IMR-90 (cell line): Measurements from ENCODE around the gene NFYC. TPM values are rescaled to one million over a fixed set of nuclear protein-coding genes. Genes with fewer than 3 reads are reported as not detected.

Experiments
- ATAC-seq: fragments of 200-7000 bp; cut with Tn5 transposase; 2 replicates; pipeline ENCODE4 v1.9.1; 2020; ENCODE audit warnings: low read depth, mild to moderate bottlenecking, moderate library complexity
- BruUV-seq: library from RNA; stranded (reverse); fragments of 400-500 nt; replicated peaks from 2 replicates; lab custom pipeline; 2021; lab: Mats Ljungman, UMichigan
- CTCF ChIA-PET: fragments of 300-600 bp; formaldehyde crosslinking; extraction: SDS; loops from one replicate; lab custom pipeline; 2021; ENCODE audit warnings: antibody characterized with exemption; lab: Yijun Ruan, JAX
- POLR2A ChIA-PET: fragments of 300-600 bp; sonication (Branson Sonifier 250); formaldehyde crosslinking; loops from one replicate; lab custom pipeline; 2022; ENCODE audit warnings: antibody characterized with exemption; ENCODE audit not compliant: unreplicated experiment; lab: Charles Lee
- DNase-seq: peaks from one replicate; pipeline ENCODE4 v3.0.0; 2013
- H2AFZ ChIP-seq: replicated peaks from 2 replicates; pipeline ENCODE3; 2013; ENCODE audit warnings: low read length, mild to moderate bottlenecking; ENCODE audit not compliant: poor library complexity
- H2AK5ac ChIP-seq: 2 replicates; pipeline ENCODE4 v1.6.1; 2013; ENCODE audit warnings: low read depth, low read length, inconsistent platforms
- H2AK9ac ChIP-seq: replicated peaks from 2 replicates; pipeline ENCODE3; 2013; ENCODE audit warnings: mild to moderate bottlenecking, low read depth, low read length, moderate library complexity; ENCODE audit not compliant: poor library complexity
- H2BK120ac ChIP-seq: 2 replicates; pipeline ENCODE4 v1.6.1; 2013; ENCODE audit warnings: low read depth, low read length, inconsistent platforms
- H2BK15ac ChIP-seq: 3 replicates; pipeline ENCODE4 v1.6.1; 2013; ENCODE audit warnings: low read depth, low read length, inconsistent platforms
- H2BK20ac ChIP-seq: 2 replicates; pipeline ENCODE4 v1.6.1; 2013; ENCODE audit warnings: low read depth, mild to moderate bottlenecking, inconsistent platforms, low read length, moderate library complexity
- H2BK5ac ChIP-seq: 2 replicates; pipeline ENCODE4 v1.6.1; 2013; ENCODE audit warnings: mild to moderate bottlenecking, low read depth, low read length, inconsistent platforms; ENCODE audit not compliant: poor library complexity, severe bottlenecking
- H3K14ac ChIP-seq: replicated peaks from 2 replicates; pipeline ENCODE4 v1.6.1; 2013; ENCODE audit warnings: low read depth, low read length, inconsistent platforms
- H3K18ac ChIP-seq: 2 replicates; pipeline ENCODE4 v1.6.1; 2013; ENCODE audit warnings: low read depth, low read length, control low read depth
- H3K23ac ChIP-seq: 2 replicates; pipeline ENCODE4 v1.6.1; 2013; ENCODE audit warnings: low read depth, low read length, inconsistent platforms
- H3K27ac ChIP-seq: 2 replicates; pipeline ENCODE4 v1.5.1; 2013; ENCODE audit warnings: mild to moderate bottlenecking, control low read depth, low read length; ENCODE audit not compliant: insufficient read depth
- H3K27me3 ChIP-seq: 2 replicates; pipeline ENCODE4 v1.6.1; 2013; ENCODE audit warnings: low read length; ENCODE audit not compliant: control insufficient read depth, insufficient read depth
- H3K36me3 ChIP-seq: 2 replicates; pipeline ENCODE4 v1.6.1; 2013; ENCODE audit warnings: low read length, mixed read lengths; ENCODE audit not compliant: control insufficient read depth, insufficient read depth
- H3K4ac ChIP-seq: 2 replicates; pipeline ENCODE4 v1.6.1; 2013; ENCODE audit warnings: low read depth, low read length, inconsistent platforms
- H3K4me1 ChIP-seq: 2 replicates; pipeline ENCODE4 v1.6.1; 2013; ENCODE audit warnings: low read length, mixed read lengths; ENCODE audit not compliant: control insufficient read depth, insufficient read depth
- H3K4me2 ChIP-seq: 2 replicates; pipeline ENCODE4 v1.6.1; 2013; ENCODE audit warnings: low read depth, mild to moderate bottlenecking, control low read depth, low read length, moderate library complexity
- H3K4me3 ChIP-seq: 2 replicates; pipeline ENCODE4 v1.5.1; 2013; ENCODE audit warnings: low read depth, mild to moderate bottlenecking, control low read depth, low read length, moderate library complexity; ENCODE audit not compliant: insufficient read depth
- H3K56ac ChIP-seq: 2 replicates; pipeline ENCODE4 v1.6.1; 2013; ENCODE audit warnings: low read length, inconsistent platforms; ENCODE audit not compliant: insufficient read depth; ENCODE audit errors: extremely low read depth
- H3K79me1 ChIP-seq, 2 experiments: 2 replicates each; pipeline ENCODE4 v1.6.1; 2013; ENCODE audit warnings: low read length in 2 of 2, inconsistent platforms in 1 of 2, low read depth in 1 of 2
- H3K9ac ChIP-seq: 2 replicates; pipeline ENCODE4 v1.6.1; 2013; ENCODE audit warnings: low read depth, low read length, control low read depth
- H3K9me1 ChIP-seq: 2 replicates; pipeline ENCODE4 v1.6.1; 2013; ENCODE audit warnings: low read length, inconsistent platforms; ENCODE audit not compliant: insufficient read depth
- H3K9me3 ChIP-seq: 2 replicates; pipeline ENCODE4 v1.6.1; 2013; ENCODE audit warnings: low read length; ENCODE audit not compliant: control insufficient read depth, insufficient read depth
- H4K20me1 ChIP-seq: 2 replicates; pipeline ENCODE4 v1.6.1; 2013; ENCODE audit warnings: low read length, inconsistent platforms; ENCODE audit not compliant: insufficient read depth
- H4K5ac ChIP-seq: 2 replicates; pipeline ENCODE4 v1.6.1; 2013; ENCODE audit warnings: mild to moderate bottlenecking, low read depth, low read length, control low read depth
- H4K8ac ChIP-seq, 2 experiments: 2 replicates each; pipeline ENCODE4 v1.6.1; 2013; ENCODE audit warnings: low read depth in 2 of 2, low read length in 2 of 2, control low read depth in 1 of 2, inconsistent platforms in 1 of 2
- H4K91ac ChIP-seq: 2 replicates; pipeline ENCODE4 v1.6.1; 2013; ENCODE audit warnings: low read depth, low read length, inconsistent platforms; ENCODE audit not compliant: insufficient read depth
- BHLHE40 ChIP-seq: fragments of 150-350 bp; IDR thresholded peaks from 2 replicates; pipeline ENCODE4 v1.6.1; 2016; ENCODE audit warnings: mild to moderate bottlenecking, low read depth, low read length
- CEBPB ChIP-seq: IDR thresholded peaks from 2 replicates; pipeline ENCODE4 v1.6.1; 2012; ENCODE audit warnings: low read depth, low read length, improper control_type of control experiment
- MXI1 ChIP-seq: IDR thresholded peaks from 2 replicates; pipeline ENCODE4 v1.6.1; 2012; ENCODE audit warnings: low read depth, mild to moderate bottlenecking, low read length, moderate library complexity, borderline replicate concordance
- RAD21 ChIP-seq: IDR thresholded peaks from 2 replicates; pipeline ENCODE4 v1.6.1; 2012; ENCODE audit warnings: low read length, improper control_type of control experiment
- RCOR1 ChIP-seq: IDR thresholded peaks from 2 replicates; pipeline ENCODE4 v1.6.1; 2012; ENCODE audit warnings: mild to moderate bottlenecking, low read length, improper control_type of control experiment; ENCODE audit not compliant: insufficient replicate concordance
- WGBS, 2 experiments: methylation state at CpG; one replicate each; pipeline versions ENCODE4 v1.1.5 to v1.1.7; 2013; ENCODE audit warnings: missing lambda C conversion rate in 2 of 2; ENCODE audit not compliant: insufficient read length in 1 of 2; ENCODE audit errors: extremely low coverage in 2 of 2; 5-methylcytosine and 5-hydroxymethylcytosine counted together
- dilution Hi-C: fragments of 300-500 bp; cut with HindIII; formaldehyde crosslinking; loops from one replicate; pipeline ENCODE4 v1.14.3; 2018; ENCODE audit warnings: low sequenced_read_pairs; ENCODE audit not compliant: unreplicated experiment
- in situ Hi-C: fragments of 300-500 bp; cut with MboI; formaldehyde crosslinking; loops from 3 replicates; pipeline ENCODE4 v1.14.3; 2019; ENCODE audit warnings: low sequenced_read_pairs, inconsistent platforms, mixed read lengths
- intact Hi-C: fragments of 100-400 bp; cut with micrococcal nuclease; formaldehyde crosslinking; loops from 2 replicates; pipeline ENCODE4 v1.10.0; 2022
- polyA plus RNA-seq, 3 experiments: library from polyadenylated mRNA; depleted of rRNA; stranded (reverse); fragments of >200 nt; gene quantifications; 2 replicates each; pipeline ENCODE4 v1.2.3, GENCODE V29; 2012; ENCODE audit warnings: low replicate concordance in 1 of 3
- total RNA-seq: library from RNA; depleted of rRNA; stranded (reverse); fragments of >200 nt; gene quantifications from 2 replicates; pipeline ENCODE4 v1.2.3, GENCODE V29; 2012
- TF ChIP-seq, protein P1 (sequence below): fragments of 150-350 bp; IDR thresholded peaks from 2 replicates; pipeline ENCODE4 v1.6.1; 2016; ENCODE audit warnings: low read depth, mild to moderate bottlenecking, low read length, moderate library complexity, borderline replicate concordance
- TF ChIP-seq, protein P2 (sequence below): conservative IDR thresholded peaks from 2 replicates; pipeline ENCODE4 v1.5.1; 2012; ENCODE audit warnings: mild to moderate bottlenecking, low read depth, low read length, improper control_type of control experiment

Gene NFYC
- total and polyA plus RNA-seq, 2 of the 4 experiments (the other 2 are of a cell fraction) = 45.2 to 62.2 TPM

DNA sequence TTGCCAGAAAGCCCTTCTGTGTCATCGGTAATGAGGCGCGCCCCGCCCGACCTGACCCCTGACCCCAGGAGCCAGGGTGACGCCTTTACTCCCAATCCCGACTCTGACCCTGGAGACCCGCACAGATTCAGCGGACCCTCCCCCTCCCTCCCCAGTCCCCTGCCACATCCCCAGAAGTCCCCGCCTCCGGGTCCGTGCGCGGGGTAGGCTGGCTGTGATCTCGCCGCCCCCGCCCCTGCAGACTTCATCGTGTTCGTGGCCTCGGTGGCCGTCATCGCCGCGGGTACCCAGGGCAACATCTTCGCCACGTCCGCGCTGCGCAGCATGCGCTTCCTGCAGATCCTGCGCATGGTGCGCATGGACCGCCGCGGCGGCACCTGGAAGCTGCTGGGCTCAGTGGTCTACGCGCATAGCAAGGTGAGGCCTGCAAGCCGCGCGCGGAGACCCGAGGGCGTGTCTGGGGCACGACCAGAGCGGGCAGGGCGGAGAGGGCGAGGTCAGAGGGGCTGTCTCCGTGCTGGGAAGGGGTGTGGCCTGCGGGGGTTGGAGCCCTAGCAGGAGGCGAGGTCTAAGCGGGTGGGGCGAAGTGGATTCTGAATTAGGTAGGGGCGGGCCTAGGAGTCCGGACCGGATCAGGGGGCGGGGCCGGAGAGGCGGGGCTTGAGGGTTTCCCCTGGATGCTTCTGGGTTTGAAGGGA lies 126.9 kb downstream of the NFYC start:
- WGBS, 2 experiments = 0% methylated on average over 5 of the region's 59 CpGs; no CpG with 5 or more reads in 1 of the 2 experiments

More for the DNA sequence above, 126.9 kb downstream of the NFYC start:
- ChIA-PET CTCF (interaction anchor here (0.6 kb wide), 1 partner anchor 44 kb away, joined by 3 read pairs; no protein-coding TSS in a partner anchor), POLR2A (no interaction called here)
- H2BK15ac ChIP-seq = no peak overlapping the region
- H3K36me3 ChIP-seq = no peaks in the 10 kb centered on the region
- no peak overlapping the region for H2BK5ac ChIP-seq
- peak; percentile 63 for ATAC-seq
- peak overlapping the region; percentile 88 for H2AFZ ChIP-seq
- TF ChIP-seq MXI1 (no peak), BHLHE40 (no peak), CEBPB (no peak), RCOR1 (no peak), RAD21 (no peak)
- TF ChIP-seq, protein P1, sequence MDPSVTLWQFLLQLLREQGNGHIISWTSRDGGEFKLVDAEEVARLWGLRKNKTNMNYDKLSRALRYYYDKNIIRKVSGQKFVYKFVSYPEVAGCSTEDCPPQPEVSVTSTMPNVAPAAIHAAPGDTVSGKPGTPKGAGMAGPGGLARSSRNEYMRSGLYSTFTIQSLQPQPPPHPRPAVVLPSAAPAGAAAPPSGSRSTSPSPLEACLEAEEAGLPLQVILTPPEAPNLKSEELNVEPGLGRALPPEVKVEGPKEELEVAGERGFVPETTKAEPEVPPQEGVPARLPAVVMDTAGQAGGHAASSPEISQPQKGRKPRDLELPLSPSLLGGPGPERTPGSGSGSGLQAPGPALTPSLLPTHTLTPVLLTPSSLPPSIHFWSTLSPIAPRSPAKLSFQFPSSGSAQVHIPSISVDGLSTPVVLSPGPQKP = no peak
- TF ChIP-seq, protein P2, sequence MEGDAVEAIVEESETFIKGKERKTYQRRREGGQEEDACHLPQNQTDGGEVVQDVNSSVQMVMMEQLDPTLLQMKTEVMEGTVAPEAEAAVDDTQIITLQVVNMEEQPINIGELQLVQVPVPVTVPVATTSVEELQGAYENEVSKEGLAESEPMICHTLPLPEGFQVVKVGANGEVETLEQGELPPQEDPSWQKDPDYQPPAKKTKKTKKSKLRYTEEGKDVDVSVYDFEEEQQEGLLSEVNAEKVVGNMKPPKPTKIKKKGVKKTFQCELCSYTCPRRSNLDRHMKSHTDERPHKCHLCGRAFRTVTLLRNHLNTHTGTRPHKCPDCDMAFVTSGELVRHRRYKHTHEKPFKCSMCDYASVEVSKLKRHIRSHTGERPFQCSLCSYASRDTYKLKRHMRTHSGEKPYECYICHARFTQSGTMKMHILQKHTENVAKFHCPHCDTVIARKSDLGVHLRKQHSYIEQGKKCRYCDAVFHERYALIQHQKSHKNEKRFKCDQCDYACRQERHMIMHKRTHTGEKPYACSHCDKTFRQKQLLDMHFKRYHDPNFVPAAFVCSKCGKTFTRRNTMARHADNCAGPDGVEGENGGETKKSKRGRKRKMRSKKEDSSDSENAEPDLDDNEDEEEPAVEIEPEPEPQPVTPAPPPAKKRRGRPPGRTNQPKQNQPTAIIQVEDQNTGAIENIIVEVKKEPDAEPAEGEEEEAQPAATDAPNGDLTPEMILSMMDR = no peak
- no peaks in the 10 kb centered on the region for H3K9me1 ChIP-seq
- peaks cover 3% of the 10 kb centered on the region for H3K4me1 ChIP-seq
- dilution Hi-C loops = no loop called here
- H2AK5ac ChIP-seq = no peak overlapping the region
- H3K4me2 ChIP-seq = peak overlapping the region; percentile 57
- no peak overlapping the region for H2AK9ac ChIP-seq
- no peak overlapping the region for H4K91ac ChIP-seq
- H4K5ac ChIP-seq = no peak overlapping the region
- H3K79me1 ChIP-seq = no peaks in the 10 kb centered on the region
- H2BK20ac ChIP-seq = no peak overlapping the region
- intact Hi-C loops = no loop called here
- no peak overlapping the region for H4K8ac ChIP-seq
- peak overlapping the region; percentile 41 for H3K4me3 ChIP-seq
- no peak for DNase-seq
- H3K27ac ChIP-seq = no peak overlapping the region
- no peak overlapping the region for H3K4ac ChIP-seq
- in situ Hi-C loops = no loop called here
- BruUV-seq = no TSS peak
- no peak overlapping the region for H3K18ac ChIP-seq
- H3K9ac ChIP-seq = no peak overlapping the region
- H4K20me1 ChIP-seq = no peaks in the 10 kb centered on the region
- no peaks in the 10 kb centered on the region for H3K9me3 ChIP-seq
- no peak overlapping the region for H3K14ac ChIP-seq
- H3K56ac ChIP-seq = no peak overlapping the region
- no peak overlapping the region for H3K23ac ChIP-seq
- peaks cover 44% of the 10 kb centered on the region for H3K27me3 ChIP-seq
- H2BK120ac ChIP-seq = no peak overlapping the region
